Activated T-cell treated with anti-CD3 and anti-CD28 coated beads for 48 hours (primary cell): ENCODE data around the gene ANKRD42.
"Not testable (repeated sequence)": the region's sequence is repeated elsewhere in the genome, so short reads cannot be mapped to it uniquely, and the experiment has no call there.

ENCODE experiments used
- DNase-seq: peaks from one replicate; pipeline ENCODE4 v3.0.0-alpha.2; 2020; ENCODE audit warnings: low read depth

ANKRD42 gene

GRCh38 chr11:83172551-83172950, 21.0 kb upstream of the ANKRD42 start:
- no peak for DNase-seq

- no peak for DNase-seq
Observed at GRCh38 chr11:83174008-83174407, 19.5 kb upstream of the ANKRD42 start.

- DNase-seq = no peak
Observed at GRCh38 chr11:83175815-83176214, 17.7 kb upstream of the ANKRD42 start.

- DNase-seq = no peak
Observed at GRCh38 chr11:83181815-83182214, 11.7 kb upstream of the ANKRD42 start.

GRCh38 chr11:83185767-83186166, 7.7 kb upstream of the ANKRD42 start:
- no peak for DNase-seq

- DNase-seq = no peak
Observed at GRCh38 chr11:83187465-83187864, 6.0 kb upstream of the ANKRD42 start.

- DNase-seq = no peak
Observed at GRCh38 chr11:83191491-83191890, 2.0 kb upstream of the ANKRD42 start.

- no peak for DNase-seq
Observed at GRCh38 chr11:83191986-83192385, 1.5 kb upstream of the ANKRD42 start.

GRCh38 chr11:83192606-83193245, 786 bp upstream of the ANKRD42 start:
- no peak for DNase-seq

- peak; percentile 52 for DNase-seq
Observed at GRCh38 chr11:83194281-83195142, 1.0 kb downstream of the ANKRD42 start.

GRCh38 chr11:83195143-83195466, 1.6 kb downstream of the ANKRD42 start:
- no peak for DNase-seq

- DNase-seq = no peak
Observed at GRCh38 chr11:83195649-83196048, 2.1 kb downstream of the ANKRD42 start.

- no peak for DNase-seq
Observed at GRCh38 chr11:83200035-83200434, 6.5 kb downstream of the ANKRD42 start.

GRCh38 chr11:83205608-83206185, 12.2 kb downstream of the ANKRD42 start:
- no peak for DNase-seq

GRCh38 chr11:83206221-83206620, 12.7 kb downstream of the ANKRD42 start:
- DNase-seq = no peak

GRCh38 chr11:83206771-83207382, 13.4 kb downstream of the ANKRD42 start:
- DNase-seq = not testable (repeated sequence)

GRCh38 chr11:83219095-83219494, 25.6 kb downstream of the ANKRD42 start:
- DNase-seq = no peak

GRCh38 chr11:83220260-83220659, 26.7 kb downstream of the ANKRD42 start:
- DNase-seq = no peak

GRCh38 chr11:83221694-83222093, 28.2 kb downstream of the ANKRD42 start:
- DNase-seq = no peak

- no peak for DNase-seq
Observed at GRCh38 chr11:83222499-83222898, 29.0 kb downstream of the ANKRD42 start.

GRCh38 chr11:83223457-83223856, 29.9 kb downstream of the ANKRD42 start:
- DNase-seq = no peak

- DNase-seq = no peak
Observed at GRCh38 chr11:83235825-83236224, 42.3 kb downstream of the ANKRD42 start.

- DNase-seq = no peak
Observed at GRCh38 chr11:83238111-83238510, 44.6 kb downstream of the ANKRD42 start.
